Measurements from ENCODE around the gene DAP. TPM values are rescaled to one million over a fixed set of nuclear protein-coding genes. Genes with fewer than 3 reads are reported as not detected.

Gene DAP
- total and polyA plus RNA-seq, 4 donors = 49.9 to 131 (median 70.3) TPM

GRCh38 chr5:10676946-10677345 lies 84.1 kb downstream of the DAP start:
- peaks cover 0 to 12% (median 0%) of the 10 kb centered on the region in 4 donors for H3K9me3 ChIP-seq (ENCODE audit: control insufficient read depth in 4 of 4, insufficient read depth in 3 of 4, low read length in 3 of 4)
- H3K4me3 ChIP-seq = no peak overlapping the region
- WGBS, 2 donors = 97 to 100% methylated on average over 1 of the region's 1 CpG
- H3K27me3 ChIP-seq (ENCODE audit: control insufficient read depth in 3 of 3, insufficient read depth in 3 of 3, low read length in 2 of 3) = no peaks in the 10 kb centered on the region
- peaks cover 0 to 33% (median 26%) of the 10 kb centered on the region in 4 donors for H3K36me3 ChIP-seq (ENCODE audit: control insufficient read depth in 4 of 4, insufficient read depth in 4 of 4, low read length in 4 of 4)
- ATAC-seq (ENCODE audit: insufficient read depth, low FRiP score) = no peak
- H3K9ac ChIP-seq (ENCODE audit: insufficient read depth in 1 of 2, low read length in 2 of 2) = no peak overlapping the region
- peaks cover 0 to 2% (median 0%) of the 10 kb centered on the region in 5 donors for H3K4me1 ChIP-seq (ENCODE audit: control insufficient read depth in 5 of 5, insufficient read depth in 5 of 5, low read length in 5 of 5)
- H3K27ac ChIP-seq (ENCODE audit: low read depth in 1 of 2, low read length in 1 of 2) = no peak overlapping the region
- TF ChIP-seq, protein P1, sequence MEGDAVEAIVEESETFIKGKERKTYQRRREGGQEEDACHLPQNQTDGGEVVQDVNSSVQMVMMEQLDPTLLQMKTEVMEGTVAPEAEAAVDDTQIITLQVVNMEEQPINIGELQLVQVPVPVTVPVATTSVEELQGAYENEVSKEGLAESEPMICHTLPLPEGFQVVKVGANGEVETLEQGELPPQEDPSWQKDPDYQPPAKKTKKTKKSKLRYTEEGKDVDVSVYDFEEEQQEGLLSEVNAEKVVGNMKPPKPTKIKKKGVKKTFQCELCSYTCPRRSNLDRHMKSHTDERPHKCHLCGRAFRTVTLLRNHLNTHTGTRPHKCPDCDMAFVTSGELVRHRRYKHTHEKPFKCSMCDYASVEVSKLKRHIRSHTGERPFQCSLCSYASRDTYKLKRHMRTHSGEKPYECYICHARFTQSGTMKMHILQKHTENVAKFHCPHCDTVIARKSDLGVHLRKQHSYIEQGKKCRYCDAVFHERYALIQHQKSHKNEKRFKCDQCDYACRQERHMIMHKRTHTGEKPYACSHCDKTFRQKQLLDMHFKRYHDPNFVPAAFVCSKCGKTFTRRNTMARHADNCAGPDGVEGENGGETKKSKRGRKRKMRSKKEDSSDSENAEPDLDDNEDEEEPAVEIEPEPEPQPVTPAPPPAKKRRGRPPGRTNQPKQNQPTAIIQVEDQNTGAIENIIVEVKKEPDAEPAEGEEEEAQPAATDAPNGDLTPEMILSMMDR (IDR thresholded peaks at IDR 0.05; ENCODE audit: control extremely low read depth, extremely low read depth) = no peak
- no peak for DNase-seq

DNA sequence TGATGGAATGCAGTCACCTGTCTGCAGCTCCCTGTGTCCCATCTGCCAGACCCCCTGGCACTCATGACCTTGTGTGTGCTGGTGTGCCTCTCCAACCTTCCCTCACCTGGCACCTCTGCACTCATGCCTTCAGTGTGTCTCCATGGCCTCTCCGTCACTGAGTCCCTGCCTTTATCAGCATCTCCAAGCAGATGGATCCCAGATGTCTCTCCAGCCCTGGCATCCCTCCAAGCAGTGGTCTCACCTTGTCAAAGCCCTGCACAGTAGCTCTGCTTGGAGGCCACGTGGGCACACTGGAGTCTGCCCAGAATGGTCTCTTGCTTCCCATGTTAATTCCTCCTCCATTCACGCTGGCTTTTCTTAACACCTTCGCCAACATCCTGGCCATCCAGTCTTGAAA lies 84.8 kb downstream of the DAP start:
- H3K4me3 ChIP-seq = no peak overlapping the region
- no peaks in the 10 kb centered on the region for H3K27me3 ChIP-seq (ENCODE audit: control insufficient read depth in 3 of 3, insufficient read depth in 3 of 3, low read length in 2 of 3)
- no peak overlapping the region for H3K27ac ChIP-seq (ENCODE audit: low read depth in 1 of 2, low read length in 1 of 2)
- TF ChIP-seq, protein P1 (IDR thresholded peaks at IDR 0.05; ENCODE audit: control extremely low read depth, extremely low read depth) = no peak
- DNase-seq (no peak), ATAC-seq (ENCODE audit: insufficient read depth, low FRiP score) (no peak)
- H3K9me3 ChIP-seq (ENCODE audit: control insufficient read depth in 4 of 4, insufficient read depth in 3 of 4, low read length in 3 of 4) = peaks cover 0 to 12% (median 0%) of the 10 kb centered on the region in 4 donors
- H3K4me1 ChIP-seq (ENCODE audit: control insufficient read depth in 5 of 5, insufficient read depth in 5 of 5, low read length in 5 of 5) = peaks cover 0 to 7% (median 0%) of the 10 kb centered on the region in 5 donors
- H3K9ac ChIP-seq (ENCODE audit: insufficient read depth in 1 of 2, low read length in 2 of 2) = no peak overlapping the region
- H3K36me3 ChIP-seq (ENCODE audit: control insufficient read depth in 4 of 4, insufficient read depth in 4 of 4, low read length in 4 of 4) = peaks cover 0 to 27% (median 22%) of the 10 kb centered on the region in 4 donors
- WGBS, 2 donors = 77 to 92% methylated on average over 4 of the region's 4 CpGs

DNA sequence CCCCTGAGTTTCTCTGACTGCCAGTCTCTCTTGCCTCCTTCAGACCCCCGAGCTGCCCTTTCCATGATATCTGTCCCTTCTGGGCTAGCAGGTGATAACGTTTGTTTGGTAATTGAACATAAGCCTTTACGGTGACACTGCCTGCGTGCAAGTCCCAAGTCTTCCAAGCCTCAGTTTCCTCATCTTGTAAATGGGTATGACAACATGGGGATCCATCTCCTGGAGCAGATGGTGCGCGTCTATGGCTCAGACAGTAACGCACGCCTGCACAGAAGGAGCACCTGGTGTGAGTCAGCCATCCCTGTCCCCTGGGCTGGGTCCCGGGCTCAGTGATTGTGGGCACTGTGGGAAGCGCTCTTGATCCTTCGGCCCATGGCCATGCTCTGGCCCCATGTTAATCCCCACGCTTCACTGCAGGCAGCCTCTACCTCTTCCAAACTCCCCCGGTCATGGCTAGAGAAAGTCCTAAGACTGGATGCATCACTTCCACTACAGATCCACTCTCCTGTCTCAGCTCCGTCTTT lies 85.8 kb downstream of the DAP start:
- ATAC-seq (ENCODE audit: insufficient read depth, low FRiP score) = no peak
- no peak overlapping the region for H3K27ac ChIP-seq (ENCODE audit: low read depth in 1 of 2, low read length in 1 of 2)
- H3K36me3 ChIP-seq (ENCODE audit: control insufficient read depth in 4 of 4, insufficient read depth in 4 of 4, low read length in 4 of 4) = peaks cover 0 to 22% (median 18%) of the 10 kb centered on the region in 4 donors
- WGBS, 2 donors = 87 to 90% methylated on average over 14 of the region's 14 CpGs
- DNase-seq = no peak
- H3K4me1 ChIP-seq (ENCODE audit: control insufficient read depth in 5 of 5, insufficient read depth in 5 of 5, low read length in 5 of 5) = peaks cover 0 to 10% (median 0%) of the 10 kb centered on the region in 5 donors
- no peaks in the 10 kb centered on the region for H3K27me3 ChIP-seq (ENCODE audit: control insufficient read depth in 3 of 3, insufficient read depth in 3 of 3, low read length in 2 of 3)
- H3K9ac ChIP-seq (ENCODE audit: insufficient read depth in 1 of 2, low read length in 2 of 2) = no peak overlapping the region
- H3K9me3 ChIP-seq (ENCODE audit: control insufficient read depth in 4 of 4, insufficient read depth in 3 of 4, low read length in 3 of 4) = peaks cover 0 to 12% (median 0%) of the 10 kb centered on the region in 4 donors
- TF ChIP-seq, protein P1 (IDR thresholded peaks at IDR 0.05; ENCODE audit: control extremely low read depth, extremely low read depth) = no peak
- H3K4me3 ChIP-seq = no peak overlapping the region

- H3K4me3 ChIP-seq = no peak overlapping the region
- no peaks in the 10 kb centered on the region for H3K27me3 ChIP-seq (ENCODE audit: control insufficient read depth in 3 of 3, insufficient read depth in 3 of 3, low read length in 2 of 3)
- H3K9me3 ChIP-seq (ENCODE audit: control insufficient read depth in 4 of 4, insufficient read depth in 3 of 4, low read length in 3 of 4) = peaks cover 0 to 10% (median 0%) of the 10 kb centered on the region in 4 donors
- TF ChIP-seq, protein P1 (IDR thresholded peaks at IDR 0.05; ENCODE audit: control extremely low read depth, extremely low read depth) = no peak
- peaks cover 0 to 16% (median 12%) of the 10 kb centered on the region in 4 donors for H3K36me3 ChIP-seq (ENCODE audit: control insufficient read depth in 4 of 4, insufficient read depth in 4 of 4, low read length in 4 of 4)
- DNase-seq (no peak), ATAC-seq (ENCODE audit: insufficient read depth, low FRiP score) (no peak)
- 60 to 66% methylated on average over 6 of the region's 6 CpGs for WGBS, 2 donors
- no peak overlapping the region for H3K27ac ChIP-seq (ENCODE audit: low read depth in 1 of 2, low read length in 1 of 2)
- H3K9ac ChIP-seq (ENCODE audit: insufficient read depth in 1 of 2, low read length in 2 of 2) = no peak overlapping the region
- H3K4me1 ChIP-seq (ENCODE audit: control insufficient read depth in 5 of 5, insufficient read depth in 5 of 5, low read length in 5 of 5) = peaks cover 0 to 10% (median 0%) of the 10 kb centered on the region in 5 donors
Measured at GRCh38 chr5:10674582-10674981, 86.5 kb downstream of the DAP start.
